ENCODE measurements around the gene NIM1K.

DNA sequence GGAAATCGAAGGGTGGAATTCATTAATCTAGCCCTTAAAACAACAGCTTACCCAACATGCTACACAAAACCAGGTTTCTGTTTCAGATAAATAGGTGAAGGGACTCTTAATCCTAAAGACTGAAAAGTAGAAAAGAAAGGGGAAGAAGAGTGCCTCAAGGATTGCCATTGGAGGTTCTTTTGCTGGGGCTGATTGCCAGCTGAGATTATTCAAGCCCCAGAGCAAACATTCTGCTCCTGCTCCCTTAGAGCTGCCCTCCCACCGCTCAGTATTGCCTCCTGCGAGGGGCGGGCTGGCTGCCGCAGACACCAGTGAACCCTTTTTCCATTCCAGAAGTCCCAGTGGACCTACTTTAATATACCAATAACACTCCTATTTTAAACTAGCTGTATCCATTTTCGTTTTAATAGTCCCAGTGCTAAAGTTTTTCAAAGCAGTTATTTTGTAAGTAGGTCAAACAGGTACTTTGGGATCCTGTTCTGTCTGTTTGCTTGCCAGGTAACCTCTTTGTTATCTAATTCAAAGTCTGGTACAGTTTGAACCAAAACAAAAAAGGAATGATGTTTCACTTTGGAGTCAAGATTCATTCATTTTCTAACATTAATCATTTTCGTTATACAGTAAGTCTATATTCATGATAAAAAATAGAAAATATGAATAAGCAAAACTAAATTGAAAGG is 82.5 kb downstream of the NIM1K start:
- TF ChIP-seq SNAI2 (CRISPR knock-in tag; IDR thresholded peaks at IDR 0.05), result no peak
- TF ChIP-seq ESRRG (CRISPR knock-in tag; IDR thresholded peaks at IDR 0.05), result no peak
- no peak for TF ChIP-seq ZNF70 (CRISPR knock-in tag; IDR thresholded peaks at IDR 0.05)
- TF ChIP-seq, protein P1, sequence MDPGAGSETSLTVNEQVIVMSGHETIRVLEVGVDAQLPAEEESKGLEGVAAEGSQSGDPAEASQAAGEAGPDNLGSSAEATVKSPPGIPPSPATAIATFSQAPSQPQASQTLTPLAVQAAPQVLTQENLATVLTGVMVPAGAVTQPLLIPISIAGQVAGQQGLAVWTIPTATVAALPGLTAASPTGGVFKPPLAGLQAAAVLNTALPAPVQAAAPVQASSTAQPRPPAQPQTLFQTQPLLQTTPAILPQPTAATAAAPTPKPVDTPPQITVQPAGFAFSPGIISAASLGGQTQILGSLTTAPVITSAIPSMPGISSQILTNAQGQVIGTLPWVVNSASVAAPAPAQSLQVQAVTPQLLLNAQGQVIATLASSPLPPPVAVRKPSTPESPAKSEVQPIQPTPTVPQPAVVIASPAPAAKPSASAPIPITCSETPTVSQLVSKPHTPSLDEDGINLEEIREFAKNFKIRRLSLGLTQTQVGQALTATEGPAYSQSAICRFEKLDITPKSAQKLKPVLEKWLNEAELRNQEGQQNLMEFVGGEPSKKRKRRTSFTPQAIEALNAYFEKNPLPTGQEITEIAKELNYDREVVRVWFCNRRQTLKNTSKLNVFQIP (CRISPR knock-in tag; IDR thresholded peaks at IDR 0.05; ENCODE audit: borderline replicate concordance, low read depth), result no peak
- TF ChIP-seq ZFP3 (CRISPR knock-in tag; IDR thresholded peaks at IDR 0.05), result no peak
- TF ChIP-seq, protein P2, sequence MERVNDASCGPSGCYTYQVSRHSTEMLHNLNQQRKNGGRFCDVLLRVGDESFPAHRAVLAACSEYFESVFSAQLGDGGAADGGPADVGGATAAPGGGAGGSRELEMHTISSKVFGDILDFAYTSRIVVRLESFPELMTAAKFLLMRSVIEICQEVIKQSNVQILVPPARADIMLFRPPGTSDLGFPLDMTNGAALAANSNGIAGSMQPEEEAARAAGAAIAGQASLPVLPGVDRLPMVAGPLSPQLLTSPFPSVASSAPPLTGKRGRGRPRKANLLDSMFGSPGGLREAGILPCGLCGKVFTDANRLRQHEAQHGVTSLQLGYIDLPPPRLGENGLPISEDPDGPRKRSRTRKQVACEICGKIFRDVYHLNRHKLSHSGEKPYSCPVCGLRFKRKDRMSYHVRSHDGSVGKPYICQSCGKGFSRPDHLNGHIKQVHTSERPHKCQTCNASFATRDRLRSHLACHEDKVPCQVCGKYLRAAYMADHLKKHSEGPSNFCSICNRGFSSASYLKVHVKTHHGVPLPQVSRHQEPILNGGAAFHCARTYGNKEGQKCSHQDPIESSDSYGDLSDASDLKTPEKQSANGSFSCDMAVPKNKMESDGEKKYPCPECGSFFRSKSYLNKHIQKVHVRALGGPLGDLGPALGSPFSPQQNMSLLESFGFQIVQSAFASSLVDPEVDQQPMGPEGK (CRISPR knock-in tag; IDR thresholded peaks at IDR 0.05; ENCODE audit: borderline replicate concordance), result no peak
- no peak for TF ChIP-seq ZFP30 (CRISPR knock-in tag; IDR thresholded peaks at IDR 0.05)
- no peak for TF ChIP-seq ZC3H10 (CRISPR knock-in tag; IDR thresholded peaks at IDR 0.05)
